GM18867 (cell line): ENCODE measurements around the gene DRC3.

Experiments
- ATAC-seq: cut with Tn5 transposase; IDR thresholded peaks from one replicate; pipeline ENCODE4 v1.9.1; 2021; ENCODE audit warnings: mild to moderate bottlenecking, moderate library complexity; ENCODE audit not compliant: unreplicated experiment

Gene DRC3

GRCh38 chr17:18042983-18043382 lies 70.3 kb downstream of the DRC3 start:
- no peak for ATAC-seq

GRCh38 chr17:18043491-18043890 lies 70.8 kb downstream of the DRC3 start:
- ATAC-seq, result no peak

- ATAC-seq, result no peak
Observed at GRCh38 chr17:18044609-18045008, 71.9 kb downstream of the DRC3 start.

GRCh38 chr17:18045691-18046350 lies 73.2 kb downstream of the DRC3 start:
- ATAC-seq, result no peak

GRCh38 chr17:18055597-18055996 lies 82.9 kb downstream of the DRC3 start:
- no peak for ATAC-seq

- ATAC-seq, result no peak
Observed at GRCh38 chr17:18056214-18056613, 83.6 kb downstream of the DRC3 start.

- ATAC-seq, result no peak
Observed at GRCh38 chr17:18059283-18059682, 86.6 kb downstream of the DRC3 start.

GRCh38 chr17:18064053-18064452 lies 91.4 kb downstream of the DRC3 start:
- no peak for ATAC-seq

- no peak for ATAC-seq
Observed at GRCh38 chr17:18065546-18065945, 92.9 kb downstream of the DRC3 start.
